AG10803 (cell line): ENCODE data around the gene GRIK5.
A peak's percentile ranks its signal among the peaks of the same experiment; 100 is the strongest.

Experiments
- DNase-seq: peaks from one replicate; pipeline ENCODE4 v3.0.0; 2010; ENCODE audit warnings: low read depth
- H3K4me3 ChIP-seq: 2 replicates; pipeline ENCODE4 v1.5.1; 2011; ENCODE audit warnings: mild to moderate bottlenecking, low read length, control low read depth
- CTCF ChIP-seq: conservative IDR thresholded peaks from 2 replicates; pipeline ENCODE4 v1.5.1; 2011; ENCODE audit warnings: mild to moderate bottlenecking, low read length, control low read depth, inconsistent platforms

GRIK5 gene

GRCh38 chr19:42069619-42070351, at the start of gene GRIK5:
TSS of gene GRIK5 (minus strand) at chr19:42070206. CDS start at chr19:42065770, 4,436 bp downstream.
- TF ChIP-seq CTCF, result no peak
- DNase-seq, result no peak
- H3K4me3 ChIP-seq, result no peak within 1 kb of the TSS

DNA sequence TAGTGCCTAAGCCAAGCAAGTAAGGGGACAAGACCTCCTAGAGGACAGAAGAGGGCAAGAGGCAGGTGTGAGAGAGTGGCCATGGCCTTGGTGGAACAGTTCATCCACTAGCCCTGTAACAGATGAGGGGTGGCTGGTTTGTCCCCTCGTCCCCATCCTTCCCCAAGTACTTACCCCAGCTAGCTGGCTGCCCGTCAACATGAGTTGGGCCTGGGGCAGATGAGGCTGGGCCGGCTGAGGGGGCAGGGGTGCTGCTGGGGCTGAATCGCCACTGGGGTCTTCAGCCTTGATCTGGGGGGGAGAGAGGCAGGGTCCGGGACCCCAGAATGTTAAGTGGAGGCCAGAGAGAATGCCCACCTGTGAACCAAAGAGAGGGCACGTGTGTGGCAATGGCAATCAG, 47.1 kb upstream of the GRIK5 start:
- TF ChIP-seq CTCF, result no peak
- DNase-seq, result no peak
- H3K4me3 ChIP-seq, result no peak overlapping the region

DNA sequence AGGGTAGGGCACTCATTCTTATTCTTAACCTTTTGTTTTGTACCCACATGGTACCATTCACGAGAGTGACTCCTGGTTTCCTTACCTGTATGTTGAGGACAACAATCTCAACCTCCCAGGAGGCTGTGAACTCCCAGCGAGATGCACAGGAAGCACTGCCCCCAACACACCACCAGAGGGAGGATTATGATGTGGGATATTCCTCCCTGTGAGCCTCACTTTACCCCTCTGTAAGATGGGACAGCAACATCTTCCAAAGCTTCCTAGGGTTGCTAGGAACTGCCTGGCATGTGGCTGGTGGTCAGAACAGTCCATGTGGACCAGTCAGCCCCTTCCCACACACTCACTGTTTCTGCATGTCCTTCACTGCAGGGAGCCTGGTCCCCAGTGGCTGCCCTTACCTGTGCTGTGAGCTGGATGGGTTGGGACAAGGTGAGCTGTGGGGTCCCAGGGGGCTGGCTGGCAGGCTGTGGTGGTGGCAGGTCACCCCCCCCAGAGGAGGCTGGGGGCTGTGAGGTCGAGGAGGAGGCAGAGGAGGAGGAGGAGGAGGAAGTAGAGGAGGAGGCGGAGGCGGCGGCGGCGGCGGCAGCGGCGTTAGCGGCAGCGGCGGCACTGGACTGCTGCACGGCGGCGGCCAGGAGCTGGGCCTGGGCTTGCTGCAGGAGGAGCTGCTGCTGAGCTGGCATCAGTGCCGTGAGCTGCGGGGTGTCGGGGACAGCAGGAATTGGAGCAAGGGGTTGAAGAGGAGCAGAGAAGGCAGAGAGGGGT, 46.5 kb upstream of the GRIK5 start:
- H3K4me3 ChIP-seq, result no peak overlapping the region
- DNase-seq, result no peak

DNA sequence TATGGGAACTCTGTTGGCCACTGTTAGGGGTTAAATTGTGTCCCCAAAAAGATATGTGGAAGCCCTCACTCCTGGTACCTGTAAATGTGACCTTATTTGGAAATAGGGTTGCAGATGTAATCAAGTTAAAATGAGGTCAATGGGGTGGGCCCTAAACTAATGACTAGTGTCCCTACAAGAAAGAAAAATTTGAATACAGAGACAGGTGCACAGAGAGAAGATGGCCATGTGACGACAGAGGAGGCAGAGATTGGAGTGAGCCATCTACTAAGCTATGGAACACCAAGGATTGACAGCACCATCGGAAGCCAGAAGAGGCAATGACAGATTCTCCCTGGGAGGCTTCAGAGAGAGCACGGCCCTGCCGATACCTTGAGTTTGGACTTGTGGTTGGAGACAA, 45.7 kb upstream of the GRIK5 start:
- no peak overlapping the region for H3K4me3 ChIP-seq
- no peak for TF ChIP-seq CTCF
- DNase-seq, result no peak

More for the DNA sequence above, 46.5 kb upstream of the GRIK5 start:
- TF ChIP-seq CTCF, result no peak

GRCh38 chr19:42115219-42115618, 45.2 kb upstream of the GRIK5 start:
- peak; percentile 35 for DNase-seq
- H3K4me3 ChIP-seq, result no peak overlapping the region
- no peak for TF ChIP-seq CTCF

DNA sequence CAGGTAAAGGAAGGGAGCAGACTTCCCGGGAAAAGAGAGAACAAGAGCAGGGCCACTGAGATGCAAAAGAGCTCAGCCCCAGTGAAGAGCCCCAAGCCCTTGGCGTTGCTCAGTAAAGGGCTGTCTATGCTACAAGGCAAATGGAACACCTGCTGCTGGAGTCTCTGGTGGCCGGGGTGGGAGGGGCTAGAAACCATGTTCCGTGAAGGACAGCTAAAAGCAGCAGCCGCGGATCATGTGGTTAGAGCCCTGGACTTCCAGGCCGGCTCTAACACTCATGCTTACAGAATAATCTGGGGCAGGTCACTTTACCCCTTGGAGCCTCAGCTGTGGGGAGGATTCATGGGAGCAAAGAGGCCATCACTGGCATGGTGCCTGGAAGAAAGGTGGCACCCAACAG, 44.4 kb upstream of the GRIK5 start:
- no peak for TF ChIP-seq CTCF
- no peak for DNase-seq
- H3K4me3 ChIP-seq, result peak overlapping the region; percentile 37
